ENCODE measurements around the gene ZMYND8. TPM values are rescaled to one million over a fixed set of nuclear protein-coding genes. Genes with fewer than 3 reads are reported as not detected.

The ZMYND8 gene
- total and polyA plus RNA-seq, 10 of the 15 experiments (the other 5 are each of a cell fraction or from before 2014, with no cell fraction given) = 12.9 to 54.8 (median 23.1) TPM

DNA sequence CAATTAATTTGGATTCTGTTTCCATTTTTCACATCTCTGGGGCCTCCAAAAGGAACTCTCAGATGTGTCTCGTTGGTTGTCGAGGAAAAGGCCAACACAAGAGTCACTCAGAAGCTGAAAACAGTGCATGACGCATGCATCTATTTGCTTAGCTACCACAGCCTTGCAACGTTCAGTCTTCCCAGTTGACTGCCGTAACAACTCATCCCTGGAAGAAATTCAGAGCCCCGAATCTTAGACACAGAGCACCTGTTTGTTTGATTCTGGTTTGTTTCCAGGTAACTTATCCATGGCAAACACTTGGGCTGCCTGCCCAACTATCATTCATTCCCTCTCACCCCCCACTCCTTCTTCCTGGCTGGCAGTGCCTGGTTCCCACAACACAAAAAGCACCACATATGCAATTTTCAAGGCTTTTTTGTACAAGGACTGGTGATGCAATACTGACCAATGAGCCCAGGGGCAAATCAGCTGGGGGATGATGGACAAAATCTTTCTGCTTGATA is 60.5 kb downstream of the ZMYND8 start:
- TF ChIP-seq, protein P1, sequence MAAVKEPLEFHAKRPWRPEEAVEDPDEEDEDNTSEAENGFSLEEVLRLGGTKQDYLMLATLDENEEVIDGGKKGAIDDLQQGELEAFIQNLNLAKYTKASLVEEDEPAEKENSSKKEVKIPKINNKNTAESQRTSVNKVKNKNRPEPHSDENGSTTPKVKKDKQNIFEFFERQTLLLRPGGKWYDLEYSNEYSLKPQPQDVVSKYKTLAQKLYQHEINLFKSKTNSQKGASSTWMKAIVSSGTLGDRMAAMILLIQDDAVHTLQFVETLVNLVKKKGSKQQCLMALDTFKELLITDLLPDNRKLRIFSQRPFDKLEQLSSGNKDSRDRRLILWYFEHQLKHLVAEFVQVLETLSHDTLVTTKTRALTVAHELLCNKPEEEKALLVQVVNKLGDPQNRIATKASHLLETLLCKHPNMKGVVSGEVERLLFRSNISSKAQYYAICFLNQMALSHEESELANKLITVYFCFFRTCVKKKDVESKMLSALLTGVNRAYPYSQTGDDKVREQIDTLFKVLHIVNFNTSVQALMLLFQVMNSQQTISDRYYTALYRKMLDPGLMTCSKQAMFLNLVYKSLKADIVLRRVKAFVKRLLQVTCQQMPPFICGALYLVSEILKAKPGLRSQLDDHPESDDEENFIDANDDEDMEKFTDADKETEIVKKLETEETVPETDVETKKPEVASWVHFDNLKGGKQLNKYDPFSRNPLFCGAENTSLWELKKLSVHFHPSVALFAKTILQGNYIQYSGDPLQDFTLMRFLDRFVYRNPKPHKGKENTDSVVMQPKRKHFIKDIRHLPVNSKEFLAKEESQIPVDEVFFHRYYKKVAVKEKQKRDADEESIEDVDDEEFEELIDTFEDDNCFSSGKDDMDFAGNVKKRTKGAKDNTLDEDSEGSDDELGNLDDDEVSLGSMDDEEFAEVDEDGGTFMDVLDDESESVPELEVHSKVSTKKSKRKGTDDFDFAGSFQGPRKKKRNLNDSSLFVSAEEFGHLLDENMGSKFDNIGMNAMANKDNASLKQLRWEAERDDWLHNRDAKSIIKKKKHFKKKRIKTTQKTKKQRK (IDR thresholded peaks at IDR 0.05; ENCODE audit: low read depth, low read length) = no peak
- no peak for TF ChIP-seq BCL11A (IDR thresholded peaks at IDR 0.05; ENCODE audit: low read depth, low read length)
- TF ChIP-seq RFX5 (IDR thresholded peaks at IDR 0.05; ENCODE audit: low read depth, low read length) = no peak
- no peak for TF ChIP-seq MEF2B (IDR thresholded peaks at IDR 0.05; ENCODE audit: partially characterized antibody, poor library complexity, severe bottlenecking)
- TF ChIP-seq BCLAF1 (IDR thresholded peaks at IDR 0.05) = no peak
- no peak for TF ChIP-seq MAX (IDR thresholded peaks at IDR 0.05; ENCODE audit: low read depth, low read length)
- TF ChIP-seq TAF1 (IDR thresholded peaks at IDR 0.05; ENCODE audit: borderline replicate concordance, low read depth, low read length) = no peak
- no peak for TF ChIP-seq CREM (IDR thresholded peaks at IDR 0.05; ENCODE audit: low read depth)
- no peak for TF ChIP-seq POU2F2 (IDR thresholded peaks at IDR 0.05; ENCODE audit: borderline replicate concordance, low read depth, low read length)
- ChIA-PET SMC1A (ENCODE audit: uncharacterized antibody, unreplicated experiment) (interaction anchor here (0.7 to 1.6 kb wide), 2 partner anchors 9 to 21 kb away, joined by 3 to 4 read pairs; no protein-coding TSS in a partner anchor), CTCF (interaction anchor here (2.1 kb wide), 1 partner anchor 88 kb away, joined by 11 read pairs; no protein-coding TSS in a partner anchor), POLR2A (no interaction called here), RAD21 (ENCODE audit: unreplicated experiment) (interaction anchor here (1.3 to 2.2 kb wide), 2 partner anchors 23 to 88 kb away, joined by 5 to 8 read pairs; no protein-coding TSS in a partner anchor)
- Histone ChIP-seq H3K79me2 (ENCODE audit: control insufficient read depth, insufficient read depth, low read length) (no peaks in the 10 kb centered on the region; the same call in 1 of the 2 replicates), H3K27me3 (replicated peaks in 1 of 2; ENCODE audit: control insufficient read depth in 2 of 2, insufficient read depth in 2 of 2, low read length in 1 of 2) (no peaks in the 10 kb centered on the region), H3K27ac (ENCODE audit: control insufficient read depth, insufficient read depth) (no peak overlapping the region), H3K9me3 (replicated peaks; ENCODE audit: control insufficient read depth, insufficient read depth, low read length) (no peaks in the 10 kb centered on the region), H4K20me1 (ENCODE audit: control insufficient read depth, insufficient read depth) (no peaks in the 10 kb centered on the region), H3K4me1 (ENCODE audit: control insufficient read depth, insufficient read depth, low read length) (no peaks in the 10 kb centered on the region), H3K4me3 (no peak overlapping the region), H3K36me3 (ENCODE audit: control insufficient read depth in 2 of 2, insufficient read depth in 2 of 2, low read length in 1 of 2) (peaks cover 29 to 52% of the 10 kb centered on the region in 2 experiments), H3K4me2 (ENCODE audit: control insufficient read depth, insufficient read depth) (no peak overlapping the region), H3K9ac (ENCODE audit: control insufficient read depth, insufficient read depth, low read length) (no peak overlapping the region), H2AFZ (ENCODE audit: control insufficient read depth, low read depth, low read length) (no peak overlapping the region)
- in situ Hi-C loops (cut with MboI) (no loop called here), intact Hi-C loops (cut with micrococcal nuclease; ENCODE audit: unreplicated experiment) (no loop called here)
- WGBS (ENCODE audit: insufficient coverage, insufficient replicate concordance, low lambda C conversion rate, missing lambda C conversion rate) = 88% methylated on average over 6 of the region's 6 CpGs
- BruUV-seq (replicated peaks) = no TSS peak
- DNase-seq (ENCODE audit: low read depth, low spot score) (no peak), FAIRE-seq (no peak), ATAC-seq (no peak)

All from GM12878 (cell line).